Adrenal gland (tissue), 12 donors: ENCODE measurements around the gene PM20D1. TPM values are rescaled to one million over a fixed set of nuclear protein-coding genes. Genes with fewer than 3 reads are reported as not detected.

Experiments used
- DNase-seq, 7 donors: peaks; one replicate each; pipeline ENCODE4 v3.0.0-alpha.2; 2019 to 2020
- H3K27ac ChIP-seq, 5 donors: fragments of 200-600 bp; sonication (generic) in 4 of 5; 1 replicate in 3 of 5; 2 replicates in 2 of 5; pipeline versions ENCODE4 v1.5.1 to v1.8.0; 2016 to 2020; ENCODE audit warnings: mild to moderate bottlenecking in 1 of 5
- H3K27me3 ChIP-seq: fragments of 200-600 bp; 2 replicates; pipeline ENCODE4 v1.8.0; 2021
- H3K36me3 ChIP-seq, 2 donors: fragments of 200-600 bp; replicated peaks in 1 of 2; 1 replicate in 1 of 2; 2 replicates in 1 of 2; pipeline versions ENCODE4 v1.5.1 to v1.8.0; 2018 to 2022
- H3K4me1 ChIP-seq, 2 donors: fragments of 200-600 bp; replicated peaks in 1 of 2; 1 replicate in 1 of 2; 2 replicates in 1 of 2; pipeline versions ENCODE4 v1.5.1 to v1.8.0; 2018 to 2021
- H3K4me3 ChIP-seq, 4 donors: fragments of 200-600 bp; sonication (generic) in 3 of 4; one replicate each; pipeline ENCODE4 v1.5.1; 2016 to 2018
- H3K9me3 ChIP-seq, 3 donors: fragments of 200-600 bp; sonication (generic) in 1 of 3; replicated peaks in 1 of 3; 1 replicate in 2 of 3; 2 replicates in 1 of 3; pipeline versions ENCODE4 v1.5.1 to v1.8.0; 2016 to 2021
- CTCF ChIP-seq, 6 experiments: fragments of 450-650 bp in 4 of 6; fragments of 200-600 bp in 2 of 6; sonication (generic) in 1 of 6; IDR thresholded peaks; 1 replicate in 5 of 6; 2 replicates in 1 of 6; pipeline versions ENCODE4 v1.5.1 to v1.8.0; 2016 to 2021; ENCODE audit warnings: antibody characterized with exemption in 6 of 6, mild to moderate bottlenecking in 2 of 6, moderate library complexity in 1 of 6
- POLR2A ChIP-seq, 2 donors: fragments of 450-650 bp; IDR thresholded peaks; one replicate each; pipeline ENCODE4 v1.6.1; 2017; ENCODE audit warnings: antibody characterized with exemption in 2 of 2, mild to moderate bottlenecking in 2 of 2, moderate library complexity in 1 of 2
- WGBS, 4 donors: extraction: QIAGEN DNeasy Blood & Tissue Kit in 2 of 4; methylation state at CpG; one replicate each; pipeline versions ENCODE4 v1.1.5 to v1.1.7; 2013 to 2017; 5-methylcytosine and 5-hydroxymethylcytosine counted together
- intact Hi-C, 2 donors: fragments of 100-400 bp; cut with DNase I; formaldehyde crosslinking; loops; one replicate each; pipeline versions ENCODE4 v1.14.1 to v1.15.0; 2022 to 2023
- polyA plus RNA-seq, 3 donors: library from polyadenylated mRNA; stranded (reverse); fragments of 200-250 nt in 2 of 3; fragments of 350-450 nt in 1 of 3; fragmentation: Illumina TruSeq in 1 of 3; extraction: RNeasy Lipid Tissue Mini Kit (QIAGEN cat#74804) in 1 of 3; gene quantifications; one replicate each; pipeline ENCODE4 v1.2.3, GENCODE V29; 2013 to 2014
- total RNA-seq, 9 donors: library from RNA; depleted of rRNA in 4 of 9; stranded (reverse); fragments of >200 nt in 4 of 9; fragments of 120-200 nt in 1 of 9; fragmentation: NEBNext Ultra II Directional in 1 of 9; extraction: Animal tissue kit (Norgen Biotek cat#: 25700) in 1 of 9; gene quantifications; one replicate each; pipeline versions ENCODE4 v1.1.0 to v1.2.4, GENCODE V29; 2013 to 2023
- donor health status: healthy with polysubstance abuse.
- donor health status: Bipolar disorder and iron deficiency.
- donor health status: DM: yes; HTN: yes; CAD: no.
- donor health status: DM: no; HTN: no; CAD: no.
- donor health status: DM: no; HTN: no; CAD: no.
- donor health status: DM: yes; HTN: yes; CAD: no.

The PM20D1 gene
- total and polyA plus RNA-seq, 12 donors, result 0.07 to 1.8 (median 0.48) TPM; not detected in 3

GRCh38 chr1:205822397-205822796 is 27.5 kb downstream of the PM20D1 start:
- H3K9me3 ChIP-seq, result no peaks in the 10 kb centered on the region
- no peak overlapping the region for H3K4me3 ChIP-seq
- no peaks in the 10 kb centered on the region for H3K36me3 ChIP-seq
- WGBS, 4 donors, result 93 to 98% (median 96%) methylated on average over 2 of the region's 2 CpGs
- DNase-seq, result no peak
- TF ChIP-seq CTCF (IDR thresholded peaks at IDR 0.05) (no peak), POLR2A (IDR thresholded peaks at IDR 0.05) (no peak)
- H3K27ac ChIP-seq, result no peak overlapping the region
- no peaks in the 10 kb centered on the region for H3K27me3 ChIP-seq
- no peaks in the 10 kb centered on the region for H3K4me1 ChIP-seq
- intact Hi-C loops, result no loop called here

- no peak for DNase-seq
These were observed 31.9 kb downstream of the PM20D1 start for GRCh38 chr1:205817988-205818387.

GRCh38 chr1:205817364-205817763 is 32.6 kb downstream of the PM20D1 start:
- Histone ChIP-seq H3K4me1 (peaks cover 4 to 8% of the 10 kb centered on the region in 2 donors), H3K9me3 (no peaks in the 10 kb centered on the region), H3K27ac (no peak overlapping the region), H3K36me3 (no peaks in the 10 kb centered on the region), H3K4me3 (no peak overlapping the region), H3K27me3 (no peaks in the 10 kb centered on the region)
- TF ChIP-seq POLR2A (IDR thresholded peaks at IDR 0.05) (no peak), CTCF (IDR thresholded peaks at IDR 0.05) (no peak)
- 64 to 85% (median 74%) methylated on average over 3 of the region's 3 CpGs for WGBS, 4 donors
- no peak for DNase-seq
- intact Hi-C loops, result no loop called here

More at GRCh38 chr1:205817988-205818387, 31.9 kb downstream of the PM20D1 start:
- H3K27me3 ChIP-seq, result no peaks in the 10 kb centered on the region
- H3K36me3 ChIP-seq, result no peaks in the 10 kb centered on the region
- no peaks in the 10 kb centered on the region for H3K9me3 ChIP-seq
- no peak overlapping the region for H3K4me3 ChIP-seq
- WGBS, 4 donors, result 96 to 98% (median 97%) methylated on average over 3 of the region's 3 CpGs
- intact Hi-C loops, result no loop called here
- no peak for TF ChIP-seq POLR2A (IDR thresholded peaks at IDR 0.05)
- TF ChIP-seq CTCF (IDR thresholded peaks at IDR 0.05), result no peak
- H3K4me1 ChIP-seq, result peaks cover 4 to 6% of the 10 kb centered on the region in 2 donors
- H3K27ac ChIP-seq, result no peak overlapping the region

- Histone ChIP-seq H3K4me3 (peak overlapping the region; percentile 61 to 93 (median 84)), H3K9me3 (no peaks in the 10 kb centered on the region), H3K27ac (peak overlapping the region in 4 of 5 donors; percentile 52 to 91 (median 84)), H3K36me3 (peaks cover 0 to 9% of the 10 kb centered on the region in 2 donors), H3K27me3 (no peaks in the 10 kb centered on the region), H3K4me1 (peaks cover 23 to 45% of the 10 kb centered on the region in 2 donors)
- no peak for DNase-seq
- 4 to 7% (median 5%) methylated on average over 10 to 14 of the region's 14 CpGs for WGBS, 4 donors
- intact Hi-C loops, result no loop called here
- TF ChIP-seq POLR2A (IDR thresholded peaks at IDR 0.05), result no peak
- TF ChIP-seq CTCF (IDR thresholded peaks at IDR 0.05), result no peak
These were observed 36.2 kb downstream of the PM20D1 start for GRCh38 chr1:205813755-205814058.
